Bone marrow (tissue), 2 donors: ENCODE results near the gene ADCY1.

ENCODE experiments used
- DNase-seq, 2 donors: peaks; one replicate each; lab custom pipeline; 2025; lab: John Stamatoyannopoulos, UW

ADCY1 gene

DNA sequence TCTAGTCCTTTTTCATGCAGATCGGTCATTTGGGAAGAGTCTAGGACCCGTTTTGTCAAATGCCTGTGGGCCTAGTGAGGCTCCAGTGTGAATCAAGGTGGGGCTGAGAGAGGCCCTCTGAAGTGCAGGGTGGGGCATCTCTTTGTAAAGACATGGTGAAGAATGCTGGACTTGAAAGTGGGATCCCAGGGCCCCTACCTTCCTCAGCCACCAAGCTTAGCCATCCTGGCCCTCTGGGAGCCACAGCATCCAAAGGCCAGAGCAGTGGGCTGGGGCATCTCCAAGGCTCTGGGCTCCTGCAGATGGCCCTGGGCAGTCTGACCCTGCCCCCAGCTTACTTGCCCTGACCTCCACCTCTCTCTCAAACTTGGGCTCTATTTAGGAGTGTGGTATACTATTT is 78.5 kb downstream of the ADCY1 start:
- DNase-seq = no peak

DNA sequence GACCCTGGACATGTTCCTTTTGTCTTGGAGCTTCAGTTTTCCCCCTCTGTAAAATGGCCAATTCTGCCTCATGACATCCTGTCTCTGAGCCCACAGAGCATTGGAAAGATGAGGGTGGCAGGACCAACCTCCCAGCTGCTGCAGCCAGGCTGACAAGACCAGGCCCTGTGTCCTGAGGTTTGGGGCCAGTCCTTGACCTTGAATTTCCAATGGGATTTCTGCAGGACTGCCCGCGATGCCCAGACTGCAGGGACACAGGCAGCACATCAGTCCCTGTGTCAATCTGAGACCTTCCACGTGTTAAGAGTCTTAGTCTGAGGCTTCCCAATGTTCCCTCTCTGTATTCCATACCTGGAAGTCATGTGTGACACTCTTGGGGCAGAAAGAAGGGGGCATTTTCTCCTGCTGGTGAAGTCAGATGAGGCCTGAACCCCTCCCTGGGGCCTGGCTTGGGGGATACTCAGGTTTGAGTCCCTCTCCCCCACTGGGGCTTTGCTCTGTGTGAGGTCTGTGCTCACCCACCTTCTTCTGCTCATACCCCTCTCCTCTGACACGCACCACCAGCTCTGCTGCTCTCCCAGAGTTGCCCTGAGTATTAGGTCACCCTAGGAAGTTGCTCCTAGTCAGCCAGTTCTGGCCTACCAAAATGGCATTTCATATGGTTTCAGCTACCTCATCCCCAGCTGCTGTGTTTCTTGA is 79.2 kb downstream of the ADCY1 start:
- DNase-seq = no peak

DNA sequence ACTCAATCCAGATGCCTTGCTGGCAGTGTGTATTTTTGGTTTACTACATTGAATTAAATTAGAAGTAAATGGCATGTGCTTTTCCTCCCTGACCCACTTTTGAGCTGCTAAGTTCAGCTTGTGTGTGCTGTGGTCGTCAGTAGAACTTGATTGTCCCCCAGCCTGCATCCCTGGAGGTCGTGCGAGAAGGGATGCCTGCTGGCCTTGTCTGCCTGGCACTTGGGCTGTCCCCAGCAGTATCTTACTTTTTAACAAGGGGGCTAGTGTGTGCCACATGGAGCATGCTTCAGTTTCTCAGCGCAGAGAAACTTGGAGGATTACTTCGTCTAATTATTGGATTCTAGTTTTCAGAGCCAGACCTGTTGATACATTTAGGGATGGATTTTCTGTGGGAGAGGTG is 80.2 kb downstream of the ADCY1 start:
- DNase-seq = no peak

DNA sequence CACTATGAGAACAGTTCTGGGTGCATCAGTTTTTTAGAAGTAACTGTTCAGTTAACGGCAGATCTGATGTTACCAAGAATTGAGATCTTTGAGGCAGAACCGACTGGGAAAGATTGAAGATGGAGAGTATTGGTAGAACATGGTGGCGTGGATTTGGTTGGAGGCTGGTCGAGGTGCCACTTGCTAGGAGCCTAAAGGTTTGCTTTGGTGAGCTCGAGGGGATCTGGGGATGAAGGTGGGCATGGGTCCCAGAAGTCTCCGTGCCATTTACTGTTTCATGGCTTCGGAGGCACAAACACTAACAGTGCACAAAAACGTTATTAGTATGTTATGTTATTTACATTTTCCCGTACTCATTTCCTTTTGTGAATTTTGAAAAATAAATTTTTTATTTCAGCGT is 81.4 kb downstream of the ADCY1 start:
- no peak for DNase-seq

- DNase-seq = no peak
Observed at GRCh38 chr7:45656431-45656830, 82.3 kb downstream of the ADCY1 start.

- DNase-seq = no peak
Observed at GRCh38 chr7:45657136-45657889, 83.1 kb downstream of the ADCY1 start.

- no peak for DNase-seq
Observed at GRCh38 chr7:45657890-45658715, 83.9 kb downstream of the ADCY1 start.

DNA sequence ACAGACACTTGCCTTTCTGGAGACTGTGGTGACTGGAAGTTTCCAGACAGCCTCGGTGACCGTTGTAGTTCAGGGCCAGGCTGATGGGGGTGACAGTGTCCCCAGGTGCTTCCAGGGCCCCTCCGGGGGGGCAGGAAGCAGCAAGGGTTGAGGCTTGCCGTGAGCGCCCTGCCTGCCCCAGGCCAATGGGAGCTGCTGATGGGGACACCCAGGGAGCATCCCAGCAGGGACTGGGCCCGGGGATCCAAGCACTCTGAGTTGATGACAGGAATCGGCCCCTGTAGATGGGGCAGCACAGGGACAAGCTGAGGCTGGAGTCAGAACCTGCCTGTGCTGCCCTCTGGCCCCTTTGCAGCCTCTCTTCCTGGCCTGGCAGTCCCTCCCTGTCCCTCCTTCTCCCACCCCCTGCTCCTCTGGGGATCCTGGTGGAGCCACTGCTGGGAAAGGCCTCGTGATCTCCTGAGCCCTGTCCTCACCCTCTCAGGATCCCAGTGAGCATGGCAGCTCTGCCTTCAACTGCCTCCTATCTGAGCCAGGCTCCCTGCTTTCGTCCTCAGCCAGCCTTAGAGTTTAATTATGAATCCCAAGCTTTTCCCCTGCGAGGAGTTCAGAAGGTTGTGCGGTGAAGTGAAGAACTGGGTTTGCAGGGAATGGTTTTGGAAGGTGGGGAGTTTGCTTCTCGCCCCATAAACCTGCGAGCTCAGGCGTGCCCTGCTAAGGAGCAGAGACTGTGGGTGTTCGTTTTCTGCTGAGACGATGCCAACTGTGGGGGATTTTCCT is 84.7 kb downstream of the ADCY1 start:
- no peak for DNase-seq

GRCh38 chr7:45659496-45660139 is 85.5 kb downstream of the ADCY1 start:
- no peak for DNase-seq

DNA sequence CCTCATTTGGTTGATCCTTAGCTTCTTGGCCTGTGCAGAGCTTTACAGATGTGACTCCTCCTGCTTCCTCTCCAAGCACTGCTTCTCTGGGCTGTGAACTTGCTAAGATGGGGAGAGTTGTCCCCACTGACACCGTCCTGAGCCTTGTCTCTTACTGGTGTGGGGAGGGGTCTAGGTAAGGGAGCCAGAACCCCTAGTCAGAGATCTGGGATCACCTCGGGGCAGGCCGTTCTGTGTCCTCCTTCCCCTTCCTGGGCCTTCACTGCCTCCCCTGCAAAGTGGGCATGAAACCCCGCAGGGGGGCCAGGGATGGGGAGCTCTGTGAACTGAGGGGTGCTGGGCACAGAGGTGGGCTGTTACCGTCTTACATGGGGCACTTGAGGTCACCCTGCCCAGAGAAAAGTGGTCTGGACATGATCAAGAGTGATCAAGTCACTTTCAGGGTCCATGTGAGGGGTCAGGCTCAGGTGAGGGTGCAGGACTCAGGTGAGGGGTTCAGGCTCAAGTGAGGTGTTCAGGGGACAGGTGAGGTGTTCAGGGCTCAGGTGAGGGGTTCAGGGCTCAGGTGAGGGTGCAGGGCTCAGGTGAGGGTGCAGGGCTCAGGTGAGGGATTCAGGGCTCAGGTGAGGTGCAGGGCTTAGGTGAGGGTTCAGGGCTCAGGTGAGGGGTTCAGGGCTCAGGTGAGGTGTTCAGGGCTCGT is 86.2 kb downstream of the ADCY1 start:
- no peak for DNase-seq

DNA sequence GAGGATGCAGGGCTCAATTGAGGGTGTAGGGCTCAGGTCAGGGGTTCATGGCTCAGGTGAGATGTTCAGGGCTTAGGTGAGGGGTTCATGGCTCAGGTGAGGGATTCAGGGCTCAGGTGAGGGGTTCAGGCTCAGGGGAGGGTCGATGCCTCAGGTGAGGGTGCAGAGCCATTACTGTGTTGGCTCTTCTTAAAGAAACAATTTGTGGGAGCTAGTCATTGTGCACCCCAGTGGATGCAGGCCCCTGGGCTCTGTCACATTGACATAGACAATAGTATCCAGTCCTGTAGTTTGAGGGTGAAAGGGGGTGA is 86.7 kb downstream of the ADCY1 start:
- no peak for DNase-seq

GRCh38 chr7:45661302-45661995 is 87.3 kb downstream of the ADCY1 start:
- no peak for DNase-seq

DNA sequence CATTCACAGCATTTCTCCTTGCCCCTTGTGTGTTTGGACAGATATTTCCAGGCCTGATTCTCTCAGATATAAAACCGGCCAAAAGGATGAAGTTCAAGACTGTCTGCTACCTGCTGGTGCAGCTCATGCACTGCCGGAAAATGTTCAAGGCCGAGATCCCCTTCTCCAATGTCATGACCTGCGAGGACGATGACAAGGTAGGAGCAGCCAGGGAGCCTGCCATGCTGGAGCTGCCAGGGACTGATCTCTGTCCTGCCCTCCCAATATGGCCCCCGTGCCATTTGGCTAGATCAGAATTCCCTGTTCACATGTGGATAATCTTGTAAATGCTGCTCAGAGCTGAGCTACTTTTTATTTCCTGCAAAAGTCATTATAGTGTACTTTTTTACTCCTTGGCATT is 87.8 kb downstream of the ADCY1 start:
- DNase-seq = no peak

GRCh38 chr7:45662540-45663166 is 88.5 kb downstream of the ADCY1 start:
- DNase-seq = no peak

GRCh38 chr7:45663167-45663921 is 89.2 kb downstream of the ADCY1 start:
- DNase-seq = no peak

DNA sequence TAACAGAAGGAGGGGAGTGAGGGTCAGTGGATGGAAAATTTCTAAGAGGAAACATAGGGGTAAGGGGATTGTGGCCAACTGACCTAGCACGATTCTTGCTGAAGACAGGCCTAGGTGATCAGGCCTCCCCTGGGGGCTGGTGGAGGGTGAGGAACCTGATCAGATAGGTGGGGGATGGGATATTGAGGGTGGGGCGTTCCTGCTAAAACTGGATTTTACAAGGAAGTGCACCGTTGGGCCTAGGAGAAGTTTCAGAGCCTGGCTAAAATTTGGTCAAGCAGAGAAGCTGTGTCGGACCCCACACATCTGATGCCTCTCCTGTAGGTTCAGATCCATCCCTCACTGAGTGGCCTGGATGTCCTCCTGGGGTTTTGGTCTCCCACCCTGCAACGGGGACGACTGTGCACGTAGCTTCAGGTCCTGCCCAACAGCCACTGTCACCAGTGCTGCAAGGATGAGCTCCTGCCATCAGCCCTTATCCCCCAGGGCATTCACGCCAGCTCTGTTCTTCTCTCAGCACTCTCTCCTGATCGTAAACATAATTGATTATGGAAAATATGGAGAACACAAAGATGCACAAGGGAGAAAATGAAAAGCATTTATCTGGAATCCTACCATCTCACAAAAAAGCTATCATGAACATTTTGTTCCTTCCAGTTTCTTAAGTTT is 89.9 kb downstream of the ADCY1 start:
- no peak for DNase-seq

- no peak for DNase-seq
Observed at GRCh38 chr7:45665172-45665571, 91.0 kb downstream of the ADCY1 start.

DNA sequence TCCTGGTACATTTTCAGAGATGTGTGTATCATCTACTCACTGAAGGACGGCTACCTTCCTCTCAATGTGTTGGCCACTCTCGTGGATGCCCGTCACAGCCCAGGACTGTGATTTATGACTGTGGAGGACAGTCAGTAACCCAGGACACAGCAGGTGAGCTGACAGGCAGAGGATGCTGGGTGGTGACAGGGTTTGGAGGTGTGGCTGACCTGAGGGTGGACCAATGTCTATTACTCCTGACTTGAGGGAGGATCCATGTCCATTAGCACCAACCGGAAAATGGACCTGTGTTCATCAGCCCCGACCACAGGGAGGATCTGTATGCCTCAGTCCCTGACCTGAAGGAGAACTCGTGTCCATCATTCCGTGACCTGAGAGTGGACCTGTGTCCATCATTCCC is 96.1 kb downstream of the ADCY1 start:
- DNase-seq = no peak

DNA sequence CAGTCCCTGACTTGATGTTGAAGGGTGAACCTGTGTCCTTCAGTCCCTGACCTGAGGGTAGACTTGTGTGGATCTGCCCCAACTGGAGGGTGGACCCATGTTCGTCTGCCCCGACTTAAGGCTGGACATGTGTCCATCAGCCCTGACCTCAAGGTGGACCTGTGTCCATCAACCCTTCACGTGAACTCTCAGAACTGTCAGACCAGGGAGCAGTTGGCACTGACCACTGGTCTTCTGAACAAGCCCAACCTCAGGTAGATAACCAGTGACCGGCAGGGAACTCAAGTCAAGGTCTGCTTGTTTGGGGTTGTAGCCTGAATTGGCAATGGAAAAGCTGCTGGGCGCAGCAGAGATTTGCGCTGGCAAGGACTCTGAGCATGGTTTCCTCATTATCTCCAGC is 96.5 kb downstream of the ADCY1 start:
- no peak for DNase-seq
